GM12865 (cell line): ENCODE results near the gene OSM.

Source experiments
- DNase-seq: peaks from one replicate; pipeline ENCODE4 v3.0.0; 2010; ENCODE audit warnings: low read depth
- H3K4me3 ChIP-seq: 2 replicates; pipeline ENCODE4 v1.5.1; 2011; ENCODE audit warnings: mild to moderate bottlenecking, low read depth, low read length, control low read depth
- TF ChIP-seq, protein P1 (sequence below): IDR thresholded peaks from 2 replicates; pipeline ENCODE4 v1.5.1; 2011; ENCODE audit warnings: low read length, control low read depth, low read depth, inconsistent platforms; ENCODE audit not compliant: insufficient read depth; ENCODE audit errors: missing control alignments

The OSM gene

DNA sequence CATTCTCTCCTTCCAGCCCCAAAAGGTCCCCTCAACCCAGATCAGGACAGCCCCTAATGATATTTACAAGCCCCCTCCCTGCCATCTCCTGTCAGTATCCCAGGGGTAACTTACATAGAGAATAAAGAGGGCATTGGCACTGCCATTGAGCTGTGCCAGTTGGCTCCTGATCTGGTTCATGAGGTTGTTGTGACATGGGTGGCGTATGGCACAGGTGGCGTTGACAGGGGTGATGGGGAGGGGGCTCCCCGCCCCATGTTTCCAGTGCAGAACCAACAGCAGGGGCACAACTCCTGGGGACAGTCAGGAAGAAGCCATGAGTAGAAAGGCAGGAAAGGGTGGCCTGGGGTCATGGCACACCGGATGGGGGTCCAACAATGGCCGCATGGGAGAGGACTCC is 22.0 kb downstream of the OSM start:
- TF ChIP-seq, protein P1, sequence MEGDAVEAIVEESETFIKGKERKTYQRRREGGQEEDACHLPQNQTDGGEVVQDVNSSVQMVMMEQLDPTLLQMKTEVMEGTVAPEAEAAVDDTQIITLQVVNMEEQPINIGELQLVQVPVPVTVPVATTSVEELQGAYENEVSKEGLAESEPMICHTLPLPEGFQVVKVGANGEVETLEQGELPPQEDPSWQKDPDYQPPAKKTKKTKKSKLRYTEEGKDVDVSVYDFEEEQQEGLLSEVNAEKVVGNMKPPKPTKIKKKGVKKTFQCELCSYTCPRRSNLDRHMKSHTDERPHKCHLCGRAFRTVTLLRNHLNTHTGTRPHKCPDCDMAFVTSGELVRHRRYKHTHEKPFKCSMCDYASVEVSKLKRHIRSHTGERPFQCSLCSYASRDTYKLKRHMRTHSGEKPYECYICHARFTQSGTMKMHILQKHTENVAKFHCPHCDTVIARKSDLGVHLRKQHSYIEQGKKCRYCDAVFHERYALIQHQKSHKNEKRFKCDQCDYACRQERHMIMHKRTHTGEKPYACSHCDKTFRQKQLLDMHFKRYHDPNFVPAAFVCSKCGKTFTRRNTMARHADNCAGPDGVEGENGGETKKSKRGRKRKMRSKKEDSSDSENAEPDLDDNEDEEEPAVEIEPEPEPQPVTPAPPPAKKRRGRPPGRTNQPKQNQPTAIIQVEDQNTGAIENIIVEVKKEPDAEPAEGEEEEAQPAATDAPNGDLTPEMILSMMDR: no peak
- no peak overlapping the region for H3K4me3 ChIP-seq
- no peak for DNase-seq

DNA sequence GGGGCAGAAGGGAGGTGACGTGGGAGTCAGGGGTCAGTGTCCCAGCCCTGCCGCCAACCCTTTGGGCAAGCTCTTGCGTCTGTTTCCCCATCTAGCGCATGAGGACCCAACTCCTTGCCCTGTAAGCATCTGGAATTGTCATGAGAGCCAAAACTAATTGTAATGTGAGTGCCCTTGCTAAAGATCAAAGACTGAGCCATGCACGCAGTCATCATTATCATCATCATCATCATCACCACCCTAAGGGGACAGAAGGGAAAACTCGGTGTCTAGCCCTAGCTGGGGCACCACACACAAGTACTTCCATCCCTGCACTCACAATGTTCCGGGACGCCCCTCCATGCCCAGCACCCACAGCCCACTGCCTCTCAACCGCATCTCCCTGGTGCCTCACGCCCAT is 22.6 kb downstream of the OSM start:
- no peak overlapping the region for H3K4me3 ChIP-seq
- no peak for DNase-seq
- TF ChIP-seq, protein P1: no peak

DNA sequence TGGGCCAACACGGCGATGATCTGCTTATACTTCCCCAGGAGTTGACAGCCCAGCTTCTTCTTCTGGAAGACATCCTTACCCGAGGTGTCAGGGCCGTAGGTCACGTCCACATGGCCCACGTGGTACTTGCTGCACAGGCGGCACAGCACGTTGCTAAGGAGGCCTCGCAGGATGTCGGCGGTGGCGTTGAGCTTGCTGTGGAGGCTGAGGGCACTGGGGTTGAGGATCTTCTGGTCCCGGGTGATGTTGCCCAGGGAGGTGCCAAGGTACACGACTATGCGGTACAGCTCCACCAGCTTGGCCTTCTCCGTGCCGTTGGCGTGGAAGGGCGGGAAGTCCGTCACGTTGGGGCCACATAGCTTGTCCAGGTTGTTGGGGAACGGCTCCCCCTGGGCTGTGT is 23.0 kb downstream of the OSM start:
- TF ChIP-seq, protein P1: no peak
- no peak for DNase-seq
- no peak overlapping the region for H3K4me3 ChIP-seq

DNA sequence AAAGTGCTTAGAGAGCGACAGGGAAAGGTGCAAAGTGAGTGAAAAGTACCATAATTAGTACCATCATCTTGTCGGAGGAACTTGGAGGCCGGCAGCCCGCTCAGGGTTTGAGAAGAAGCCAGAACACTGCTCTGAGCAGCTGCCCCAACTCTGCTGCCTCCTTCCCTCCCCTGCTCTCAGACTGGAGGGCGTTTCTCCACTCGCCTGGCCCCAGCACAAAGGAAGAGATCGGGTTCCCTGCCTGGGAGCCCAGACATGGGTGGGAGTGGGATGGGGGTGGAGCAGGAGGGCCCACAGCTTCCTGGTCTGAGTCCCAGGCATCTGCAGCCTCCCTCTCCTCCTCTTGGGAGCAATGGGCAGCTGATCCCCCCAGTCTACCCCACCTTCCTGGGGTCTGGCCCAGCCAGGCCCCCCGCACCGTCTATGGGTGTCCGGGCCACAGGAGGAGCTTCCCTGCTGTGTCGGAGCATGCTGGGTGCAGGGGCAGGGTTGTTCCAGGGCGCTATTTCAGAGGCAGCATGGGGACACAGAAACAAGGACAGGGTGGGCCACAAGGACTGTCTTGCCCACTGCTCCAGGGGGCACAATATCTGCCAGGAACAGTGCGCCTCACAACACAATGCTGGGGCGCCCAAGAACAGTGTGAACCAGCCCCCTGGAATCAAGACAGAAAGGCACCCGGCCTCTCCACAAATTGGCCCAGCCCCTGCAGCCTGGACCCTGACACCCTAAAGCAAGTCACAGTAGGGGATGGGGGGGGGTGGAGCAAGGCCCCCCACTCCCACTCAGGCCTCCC is 24.9 kb downstream of the OSM start:
- no peak overlapping the region for H3K4me3 ChIP-seq
- TF ChIP-seq, protein P1: no peak
- DNase-seq: no peak

DNA sequence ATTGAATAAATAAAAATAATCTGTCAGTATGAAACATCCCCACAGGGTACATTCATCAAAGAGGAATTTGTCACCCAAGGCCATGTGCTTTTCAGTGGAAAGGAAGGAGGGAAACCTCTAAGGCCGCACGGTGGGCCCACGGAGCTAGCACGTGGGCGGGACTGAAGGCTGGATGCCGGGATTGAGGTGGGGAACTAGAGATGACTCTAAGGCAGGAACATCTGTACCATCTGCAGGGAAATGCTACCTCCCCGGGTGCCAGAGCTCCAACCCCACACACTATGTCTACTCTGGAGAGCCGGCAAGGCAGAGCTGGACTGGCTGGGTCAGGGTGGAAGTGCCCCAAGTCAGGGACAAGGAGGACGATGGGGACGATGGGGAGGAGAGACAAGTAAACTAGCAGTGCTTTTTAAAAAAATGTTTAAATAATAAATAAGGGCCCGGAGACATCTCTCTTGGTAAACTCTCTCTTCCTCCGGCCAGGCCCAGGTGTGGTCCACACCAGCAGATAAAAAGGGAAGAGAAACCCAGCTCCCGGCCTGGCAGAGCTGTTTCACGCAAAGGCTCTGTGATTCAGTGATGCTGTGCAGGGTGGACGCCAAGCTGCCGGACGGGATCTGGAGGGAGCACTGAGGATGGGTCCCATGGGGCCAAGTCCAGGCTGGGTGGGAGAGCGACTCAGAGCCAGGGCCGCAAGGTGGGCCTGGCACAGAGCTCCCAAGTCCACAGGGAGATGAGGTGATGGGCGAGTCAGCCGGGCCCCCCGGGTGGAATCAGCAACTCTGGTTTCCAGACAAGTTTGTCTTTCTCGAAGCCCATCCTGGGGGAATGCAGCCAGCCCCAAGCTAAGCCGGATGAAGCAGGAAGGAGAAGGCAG is 25.9 kb downstream of the OSM start:
- no peak for DNase-seq
- H3K4me3 ChIP-seq: no peak overlapping the region
- TF ChIP-seq, protein P1: no peak

DNA sequence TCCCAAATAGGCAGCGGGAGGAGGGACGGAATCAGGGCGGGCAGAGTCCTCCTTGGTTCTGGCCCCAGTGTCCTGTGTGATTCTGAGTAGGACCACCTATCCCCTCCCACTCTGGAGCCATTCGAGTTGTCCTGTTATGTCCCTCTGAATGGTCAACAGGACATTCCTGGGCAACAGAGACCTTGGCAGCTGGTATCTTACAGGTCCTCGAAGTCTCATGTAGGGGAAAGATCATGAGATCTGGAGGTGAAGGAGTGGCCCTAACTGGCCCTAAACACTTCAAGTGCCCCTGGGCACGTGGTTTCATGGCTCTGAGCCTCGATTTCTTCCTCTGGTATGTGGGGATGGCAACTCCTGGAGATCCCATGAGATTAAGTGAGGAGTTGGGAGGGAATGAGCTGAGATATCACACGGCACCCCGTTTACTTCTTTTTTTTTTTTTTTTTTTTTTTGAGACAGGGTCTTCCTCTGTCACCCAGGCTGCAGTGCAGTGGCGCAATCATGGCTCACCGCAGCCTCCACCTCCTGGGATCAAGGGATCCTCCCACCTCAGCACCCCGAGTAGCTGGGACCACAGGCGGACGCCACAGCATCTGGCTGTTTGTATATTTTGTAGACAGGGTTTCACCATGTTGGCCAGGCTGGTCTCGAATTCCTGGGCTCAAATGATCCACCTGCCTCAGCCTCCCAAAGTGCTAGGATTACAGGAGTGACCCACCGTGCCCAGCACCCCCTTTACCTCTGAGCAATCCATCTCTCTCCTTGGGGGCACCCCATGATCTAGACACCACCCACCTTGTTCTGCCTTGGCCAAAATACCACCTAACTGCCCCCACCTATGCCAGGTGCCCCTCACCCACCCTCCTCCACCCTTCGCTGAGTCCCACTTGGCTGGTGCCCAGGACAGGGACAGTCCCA is 26.9 kb downstream of the OSM start:
- TF ChIP-seq, protein P1: no peak
- H3K4me3 ChIP-seq: no peak overlapping the region
- no peak for DNase-seq
